GM21447 (cell line): ENCODE data around the gene SPINK1.
"Not testable (repeated sequence)": the region's sequence is repeated elsewhere in the genome, so short reads cannot be mapped to it uniquely, and the experiment has no call there.

ENCODE experiments used
- ATAC-seq: cut with Tn5 transposase; IDR thresholded peaks from one replicate; pipeline ENCODE4 v1.9.1; 2021; ENCODE audit not compliant: unreplicated experiment

The SPINK1 gene

GRCh38 chr5:147854894-147855773, 23.7 kb upstream of the SPINK1 start:
- no peak for ATAC-seq

GRCh38 chr5:147854331-147854730, 22.9 kb upstream of the SPINK1 start:
- ATAC-seq: no peak

- no peak for ATAC-seq
These were observed 22.0 kb upstream of the SPINK1 start for GRCh38 chr5:147853372-147853987.

GRCh38 chr5:147852365-147852764, 20.9 kb upstream of the SPINK1 start:
- no peak for ATAC-seq

GRCh38 chr5:147851578-147851977, 20.1 kb upstream of the SPINK1 start:
- no peak for ATAC-seq

GRCh38 chr5:147849226-147849625, 17.8 kb upstream of the SPINK1 start:
- ATAC-seq: no peak

- ATAC-seq: no peak
These were observed 14.1 kb upstream of the SPINK1 start for GRCh38 chr5:147845618-147846017.

GRCh38 chr5:147844846-147845245, 13.4 kb upstream of the SPINK1 start:
- ATAC-seq: no peak

- no peak for ATAC-seq
These were observed 11.4 kb upstream of the SPINK1 start for GRCh38 chr5:147842869-147843268.

GRCh38 chr5:147836439-147836838, 5.0 kb upstream of the SPINK1 start:
- no peak for ATAC-seq

GRCh38 chr5:147835386-147835798, 3.9 kb upstream of the SPINK1 start:
- no peak for ATAC-seq

- no peak for ATAC-seq
These were observed 1.1 kb upstream of the SPINK1 start for GRCh38 chr5:147832541-147832940.

GRCh38 chr5:147830035-147830434, 1.4 kb downstream of the SPINK1 start:
- no peak for ATAC-seq

- ATAC-seq: not testable (repeated sequence)
These were observed 4.5 kb downstream of the SPINK1 start for GRCh38 chr5:147827017-147827416.

- no peak for ATAC-seq
These were observed 5.1 kb downstream of the SPINK1 start for GRCh38 chr5:147826361-147826760.

- ATAC-seq: peak; percentile 86
These were observed 8.6 kb downstream of the SPINK1 start for GRCh38 chr5:147822686-147823491.

GRCh38 chr5:147822222-147822621, 9.2 kb downstream of the SPINK1 start:
- ATAC-seq: not testable (repeated sequence)

- no peak for ATAC-seq
These were observed 9.7 kb downstream of the SPINK1 start for GRCh38 chr5:147821766-147822165.

GRCh38 chr5:147819261-147819770, 12.2 kb downstream of the SPINK1 start:
- ATAC-seq: no peak

GRCh38 chr5:147818290-147818689, 13.2 kb downstream of the SPINK1 start:
- no peak for ATAC-seq

GRCh38 chr5:147813696-147814095, 17.8 kb downstream of the SPINK1 start:
- ATAC-seq: no peak
